Cardiac fibroblast (primary cell): ENCODE data around the gene THSD4.

Experiments used
- DNase-seq, 2 donors: peaks; one replicate each; pipeline versions ENCODE4 v3.0.0 to v3.0.0-alpha.2; 2010; ENCODE audit warnings: low read depth in 2 of 2
- H3K4me3 ChIP-seq, 2 donors: replicated peaks in 1 of 2; 1 replicate in 1 of 2; 2 replicates in 1 of 2; pipeline ENCODE4 v1.5.1; 2011; ENCODE audit warnings: low read depth in 2 of 2, low read length in 2 of 2, mild to moderate bottlenecking in 2 of 2, moderate library complexity in 1 of 2
- CTCF ChIP-seq: IDR thresholded peaks from one replicate; pipeline ENCODE4 v1.5.1; 2011; ENCODE audit warnings: low read depth, mild to moderate bottlenecking, low read length, inconsistent platforms

Gene THSD4

GRCh38 chr15:71330638-71331162 lies 215.4 kb downstream of the THSD4 start:
- H3K4me3 ChIP-seq, result no peak overlapping the region
- no peak for DNase-seq
- TF ChIP-seq CTCF, result no peak

GRCh38 chr15:71331173-71331572 lies 215.9 kb downstream of the THSD4 start:
- no peak overlapping the region for H3K4me3 ChIP-seq
- no peak for DNase-seq
- TF ChIP-seq CTCF, result no peak

GRCh38 chr15:71332431-71333004 lies 217.2 kb downstream of the THSD4 start:
- DNase-seq, result no peak
- no peak overlapping the region for H3K4me3 ChIP-seq
- TF ChIP-seq CTCF, result no peak

- no peak for TF ChIP-seq CTCF
- no peak overlapping the region for H3K4me3 ChIP-seq
- DNase-seq, result no peak
Measured at GRCh38 chr15:71333136-71333700, 217.9 kb downstream of the THSD4 start.

GRCh38 chr15:71333839-71334238 lies 218.6 kb downstream of the THSD4 start:
- H3K4me3 ChIP-seq, result no peak overlapping the region
- TF ChIP-seq CTCF, result no peak
- DNase-seq, result peak; percentile 66 to 71

GRCh38 chr15:71334434-71334833 lies 219.2 kb downstream of the THSD4 start:
- H3K4me3 ChIP-seq, result no peak overlapping the region
- DNase-seq, result no peak
- no peak for TF ChIP-seq CTCF
